GM23338 (cell line): ENCODE data around the gene AHNAK.

Experiments
- CREB1 ChIP-seq: fragments of 250-450 bp; sonication (Bioruptor Pico); IDR thresholded peaks from 2 replicates; pipeline ENCODE4 v1.5.0; 2020; ENCODE audit warnings: low read depth, mild to moderate bottlenecking, moderate library complexity
- EZH2 ChIP-seq: fragments of 200-600 bp; sonication (generic); IDR thresholded peaks from one replicate; pipeline ENCODE4 v1.8.0; 2017; ENCODE audit warnings: antibody characterized with exemption, mild to moderate bottlenecking, low read depth; ENCODE audit not compliant: unreplicated experiment
- EZH2phosphoT487 ChIP-seq: fragments of 200-600 bp; sonication (generic); IDR thresholded peaks from one replicate; pipeline ENCODE4 v1.8.1; 2018; ENCODE audit warnings: antibody characterized with exemption; ENCODE audit not compliant: unreplicated experiment
- JUNB ChIP-seq: IDR thresholded peaks from one replicate; pipeline ENCODE4 v1.6.1; 2016; ENCODE audit warnings: antibody characterized with exemption; ENCODE audit not compliant: unreplicated experiment
- NANOG ChIP-seq: IDR thresholded peaks from 2 replicates; pipeline ENCODE4 v1.6.1; 2016; ENCODE audit warnings: antibody characterized with exemption, borderline replicate concordance
- POLR2AphosphoS5 ChIP-seq: IDR thresholded peaks from 2 replicates; pipeline ENCODE4 v1.6.1; 2016; ENCODE audit warnings: antibody characterized with exemption, low read depth
- STAT1 ChIP-seq: IDR thresholded peaks from one replicate; pipeline ENCODE4 v1.6.1; 2016; ENCODE audit warnings: antibody characterized with exemption; ENCODE audit not compliant: unreplicated experiment
- ZNF114 ChIP-seq: fragments of 250-450 bp; sonication (Bioruptor Pico); IDR thresholded peaks from 2 replicates; pipeline ENCODE4 v1.5.0; 2020; ENCODE audit warnings: mild to moderate bottlenecking, moderate library complexity
- ZNF331 ChIP-seq: fragments of 250-450 bp; sonication (Bioruptor Pico); IDR thresholded peaks from 2 replicates; pipeline ENCODE4 v1.5.0; 2020; ENCODE audit warnings: low read depth, mild to moderate bottlenecking, moderate library complexity
- TF ChIP-seq, protein P1 (sequence below), 2 experiments: fragments of 200-600 bp in 1 of 2; sonication (generic) in 1 of 2; conservative IDR thresholded peaks; 2 replicates each; pipeline versions ENCODE4 v1.5.1 to v1.6.1; 2016 to 2017; ENCODE audit warnings: antibody characterized with exemption in 2 of 2, low read depth in 2 of 2, mild to moderate bottlenecking in 2 of 2, moderate library complexity in 1 of 2
- TF ChIP-seq, protein P2 (sequence below): IDR thresholded peaks from one replicate; pipeline ENCODE4 v1.6.1; 2018; ENCODE audit warnings: antibody characterized with exemption; ENCODE audit not compliant: unreplicated experiment
- TF ChIP-seq, protein P3 (sequence below): IDR thresholded peaks from 2 replicates; pipeline ENCODE4 v1.6.1; 2016; ENCODE audit warnings: antibody characterized with exemption
- TF ChIP-seq, protein P4 (sequence below): fragments of 250-450 bp; sonication (Bioruptor Pico); IDR thresholded peaks from 2 replicates; pipeline ENCODE4 v1.5.0; 2020; ENCODE audit warnings: mild to moderate bottlenecking, moderate library complexity

DNA sequence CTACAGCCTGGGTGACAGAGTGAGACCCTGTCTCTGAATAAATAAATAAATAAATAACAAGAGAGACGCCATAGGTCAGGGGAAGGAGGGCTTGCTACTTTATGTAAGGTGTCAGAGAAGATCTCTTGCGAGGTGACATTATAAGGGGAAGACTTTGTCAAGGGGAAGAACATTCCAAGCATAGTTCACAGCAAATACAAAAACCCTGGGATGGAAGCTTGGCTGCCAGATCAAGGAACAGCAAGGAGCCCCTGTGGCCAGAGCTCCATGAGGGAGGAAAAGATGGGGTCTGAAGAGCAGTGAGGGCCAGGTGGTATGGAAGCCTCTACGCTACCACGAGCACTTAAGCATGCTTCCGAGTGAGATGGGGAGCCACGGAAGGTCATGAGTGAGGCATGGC is 62.3 kb downstream of the AHNAK start:
- TF ChIP-seq, protein P1, sequence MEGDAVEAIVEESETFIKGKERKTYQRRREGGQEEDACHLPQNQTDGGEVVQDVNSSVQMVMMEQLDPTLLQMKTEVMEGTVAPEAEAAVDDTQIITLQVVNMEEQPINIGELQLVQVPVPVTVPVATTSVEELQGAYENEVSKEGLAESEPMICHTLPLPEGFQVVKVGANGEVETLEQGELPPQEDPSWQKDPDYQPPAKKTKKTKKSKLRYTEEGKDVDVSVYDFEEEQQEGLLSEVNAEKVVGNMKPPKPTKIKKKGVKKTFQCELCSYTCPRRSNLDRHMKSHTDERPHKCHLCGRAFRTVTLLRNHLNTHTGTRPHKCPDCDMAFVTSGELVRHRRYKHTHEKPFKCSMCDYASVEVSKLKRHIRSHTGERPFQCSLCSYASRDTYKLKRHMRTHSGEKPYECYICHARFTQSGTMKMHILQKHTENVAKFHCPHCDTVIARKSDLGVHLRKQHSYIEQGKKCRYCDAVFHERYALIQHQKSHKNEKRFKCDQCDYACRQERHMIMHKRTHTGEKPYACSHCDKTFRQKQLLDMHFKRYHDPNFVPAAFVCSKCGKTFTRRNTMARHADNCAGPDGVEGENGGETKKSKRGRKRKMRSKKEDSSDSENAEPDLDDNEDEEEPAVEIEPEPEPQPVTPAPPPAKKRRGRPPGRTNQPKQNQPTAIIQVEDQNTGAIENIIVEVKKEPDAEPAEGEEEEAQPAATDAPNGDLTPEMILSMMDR (conservative IDR thresholded peaks at IDR 0.05; ENCODE audit: low read depth in 2 of 2), result no peak
- no peak for TF ChIP-seq EZH2
- TF ChIP-seq POLR2AphosphoS5, result no peak
- TF ChIP-seq EZH2phosphoT487, result no peak
- no peak for TF ChIP-seq CREB1 (CRISPR knock-in tag)
- TF ChIP-seq, protein P2, sequence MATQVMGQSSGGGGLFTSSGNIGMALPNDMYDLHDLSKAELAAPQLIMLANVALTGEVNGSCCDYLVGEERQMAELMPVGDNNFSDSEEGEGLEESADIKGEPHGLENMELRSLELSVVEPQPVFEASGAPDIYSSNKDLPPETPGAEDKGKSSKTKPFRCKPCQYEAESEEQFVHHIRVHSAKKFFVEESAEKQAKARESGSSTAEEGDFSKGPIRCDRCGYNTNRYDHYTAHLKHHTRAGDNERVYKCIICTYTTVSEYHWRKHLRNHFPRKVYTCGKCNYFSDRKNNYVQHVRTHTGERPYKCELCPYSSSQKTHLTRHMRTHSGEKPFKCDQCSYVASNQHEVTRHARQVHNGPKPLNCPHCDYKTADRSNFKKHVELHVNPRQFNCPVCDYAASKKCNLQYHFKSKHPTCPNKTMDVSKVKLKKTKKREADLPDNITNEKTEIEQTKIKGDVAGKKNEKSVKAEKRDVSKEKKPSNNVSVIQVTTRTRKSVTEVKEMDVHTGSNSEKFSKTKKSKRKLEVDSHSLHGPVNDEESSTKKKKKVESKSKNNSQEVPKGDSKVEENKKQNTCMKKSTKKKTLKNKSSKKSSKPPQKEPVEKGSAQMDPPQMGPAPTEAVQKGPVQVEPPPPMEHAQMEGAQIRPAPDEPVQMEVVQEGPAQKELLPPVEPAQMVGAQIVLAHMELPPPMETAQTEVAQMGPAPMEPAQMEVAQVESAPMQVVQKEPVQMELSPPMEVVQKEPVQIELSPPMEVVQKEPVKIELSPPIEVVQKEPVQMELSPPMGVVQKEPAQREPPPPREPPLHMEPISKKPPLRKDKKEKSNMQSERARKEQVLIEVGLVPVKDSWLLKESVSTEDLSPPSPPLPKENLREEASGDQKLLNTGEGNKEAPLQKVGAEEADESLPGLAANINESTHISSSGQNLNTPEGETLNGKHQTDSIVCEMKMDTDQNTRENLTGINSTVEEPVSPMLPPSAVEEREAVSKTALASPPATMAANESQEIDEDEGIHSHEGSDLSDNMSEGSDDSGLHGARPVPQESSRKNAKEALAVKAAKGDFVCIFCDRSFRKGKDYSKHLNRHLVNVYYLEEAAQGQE, result no peak
- TF ChIP-seq NANOG, result no peak
- TF ChIP-seq STAT1, result no peak
- TF ChIP-seq ZNF331 (CRISPR knock-in tag), result no peak
- TF ChIP-seq ZNF114 (CRISPR knock-in tag), result no peak
- TF ChIP-seq JUNB, result no peak
- TF ChIP-seq, protein P3, sequence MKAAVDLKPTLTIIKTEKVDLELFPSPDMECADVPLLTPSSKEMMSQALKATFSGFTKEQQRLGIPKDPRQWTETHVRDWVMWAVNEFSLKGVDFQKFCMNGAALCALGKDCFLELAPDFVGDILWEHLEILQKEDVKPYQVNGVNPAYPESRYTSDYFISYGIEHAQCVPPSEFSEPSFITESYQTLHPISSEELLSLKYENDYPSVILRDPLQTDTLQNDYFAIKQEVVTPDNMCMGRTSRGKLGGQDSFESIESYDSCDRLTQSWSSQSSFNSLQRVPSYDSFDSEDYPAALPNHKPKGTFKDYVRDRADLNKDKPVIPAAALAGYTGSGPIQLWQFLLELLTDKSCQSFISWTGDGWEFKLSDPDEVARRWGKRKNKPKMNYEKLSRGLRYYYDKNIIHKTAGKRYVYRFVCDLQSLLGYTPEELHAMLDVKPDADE, result no peak
- TF ChIP-seq, protein P4, sequence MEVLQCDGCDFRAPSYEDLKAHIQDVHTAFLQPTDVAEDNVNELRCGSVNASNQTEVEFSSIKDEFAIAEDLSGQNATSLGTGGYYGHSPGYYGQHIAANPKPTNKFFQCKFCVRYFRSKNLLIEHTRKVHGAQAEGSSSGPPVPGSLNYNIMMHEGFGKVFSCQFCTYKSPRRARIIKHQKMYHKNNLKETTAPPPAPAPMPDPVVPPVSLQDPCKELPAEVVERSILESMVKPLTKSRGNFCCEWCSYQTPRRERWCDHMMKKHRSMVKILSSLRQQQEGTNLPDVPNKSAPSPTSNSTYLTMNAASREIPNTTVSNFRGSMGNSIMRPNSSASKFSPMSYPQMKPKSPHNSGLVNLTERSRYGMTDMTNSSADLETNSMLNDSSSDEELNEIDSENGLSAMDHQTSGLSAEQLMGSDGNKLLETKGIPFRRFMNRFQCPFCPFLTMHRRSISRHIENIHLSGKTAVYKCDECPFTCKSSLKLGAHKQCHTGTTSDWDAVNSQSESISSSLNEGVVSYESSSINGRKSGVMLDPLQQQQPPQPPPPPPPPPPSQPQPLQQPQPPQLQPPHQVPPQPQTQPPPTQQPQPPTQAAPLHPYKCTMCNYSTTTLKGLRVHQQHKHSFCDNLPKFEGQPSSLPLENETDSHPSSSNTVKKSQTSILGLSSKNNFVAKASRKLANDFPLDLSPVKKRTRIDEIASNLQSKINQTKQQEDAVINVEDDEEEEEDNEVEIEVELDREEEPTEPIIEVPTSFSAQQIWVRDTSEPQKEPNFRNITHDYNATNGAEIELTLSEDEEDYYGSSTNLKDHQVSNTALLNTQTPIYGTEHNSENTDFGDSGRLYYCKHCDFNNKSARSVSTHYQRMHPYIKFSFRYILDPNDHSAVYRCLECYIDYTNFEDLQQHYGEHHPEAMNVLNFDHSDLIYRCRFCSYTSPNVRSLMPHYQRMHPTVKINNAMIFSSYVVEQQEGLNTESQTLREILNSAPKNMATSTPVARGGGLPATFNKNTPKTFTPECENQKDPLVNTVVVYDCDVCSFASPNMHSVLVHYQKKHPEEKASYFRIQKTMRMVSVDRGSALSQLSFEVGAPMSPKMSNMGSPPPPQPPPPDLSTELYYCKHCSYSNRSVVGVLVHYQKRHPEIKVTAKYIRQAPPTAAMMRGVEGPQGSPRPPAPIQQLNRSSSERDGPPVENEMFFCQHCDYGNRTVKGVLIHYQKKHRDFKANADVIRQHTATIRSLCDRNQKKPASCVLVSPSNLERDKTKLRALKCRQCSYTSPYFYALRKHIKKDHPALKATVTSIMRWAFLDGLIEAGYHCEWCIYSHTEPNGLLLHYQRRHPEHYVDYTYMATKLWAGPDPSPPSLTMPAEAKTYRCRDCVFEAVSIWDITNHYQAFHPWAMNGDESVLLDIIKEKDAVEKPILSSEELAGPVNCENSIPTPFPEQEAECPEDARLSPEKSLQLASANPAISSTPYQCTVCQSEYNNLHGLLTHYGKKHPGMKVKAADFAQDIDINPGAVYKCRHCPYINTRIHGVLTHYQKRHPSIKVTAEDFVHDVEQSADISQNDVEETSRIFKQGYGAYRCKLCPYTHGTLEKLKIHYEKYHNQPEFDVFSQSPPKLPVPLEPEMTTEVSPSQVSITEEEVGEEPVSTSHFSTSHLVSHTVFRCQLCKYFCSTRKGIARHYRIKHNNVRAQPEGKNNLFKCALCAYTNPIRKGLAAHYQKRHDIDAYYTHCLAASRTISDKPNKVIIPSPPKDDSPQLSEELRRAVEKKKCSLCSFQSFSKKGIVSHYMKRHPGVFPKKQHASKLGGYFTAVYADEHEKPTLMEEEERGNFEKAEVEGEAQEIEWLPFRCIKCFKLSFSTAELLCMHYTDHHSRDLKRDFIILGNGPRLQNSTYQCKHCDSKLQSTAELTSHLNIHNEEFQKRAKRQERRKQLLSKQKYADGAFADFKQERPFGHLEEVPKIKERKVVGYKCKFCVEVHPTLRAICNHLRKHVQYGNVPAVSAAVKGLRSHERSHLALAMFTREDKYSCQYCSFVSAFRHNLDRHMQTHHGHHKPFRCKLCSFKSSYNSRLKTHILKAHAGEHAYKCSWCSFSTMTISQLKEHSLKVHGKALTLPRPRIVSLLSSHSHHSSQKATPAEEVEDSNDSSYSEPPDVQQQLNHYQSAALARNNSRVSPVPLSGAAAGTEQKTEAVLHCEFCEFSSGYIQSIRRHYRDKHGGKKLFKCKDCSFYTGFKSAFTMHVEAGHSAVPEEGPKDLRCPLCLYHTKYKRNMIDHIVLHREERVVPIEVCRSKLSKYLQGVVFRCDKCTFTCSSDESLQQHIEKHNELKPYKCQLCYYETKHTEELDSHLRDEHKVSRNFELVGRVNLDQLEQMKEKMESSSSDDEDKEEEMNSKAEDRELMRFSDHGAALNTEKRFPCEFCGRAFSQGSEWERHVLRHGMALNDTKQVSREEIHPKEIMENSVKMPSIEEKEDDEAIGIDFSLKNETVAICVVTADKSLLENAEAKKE, result no peak
